Smooth muscle cell (in vitro differentiated cells): ENCODE results near the gene ODC1. TPM values are rescaled to one million over a fixed set of nuclear protein-coding genes. Genes with fewer than 3 reads are reported as not detected.

Experiments used
- DNase-seq: peaks from one replicate; lab custom pipeline; 2025; ENCODE audit not compliant: unreplicated experiment; lab: John Stamatoyannopoulos, UW
- H2AFZ ChIP-seq: fragments of 200-600 bp; sonication (generic); 2 replicates; pipeline ENCODE4 v1.6.0; 2016; ENCODE audit warnings: antibody characterized with exemption, low read depth, mild to moderate bottlenecking
- H3F3A ChIP-seq: fragments of 200-600 bp; sonication (generic); 2 replicates; pipeline ENCODE4 v1.6.0; 2017; ENCODE audit warnings: antibody characterized with exemption, low read depth
- H3K27ac ChIP-seq: fragments of 200-600 bp; sonication (generic); 2 replicates; pipeline ENCODE4 v1.5.1; 2016; ENCODE audit warnings: low read depth, mild to moderate bottlenecking
- H3K27me3 ChIP-seq: fragments of 200-600 bp; sonication (generic); 2 replicates; pipeline ENCODE4 v1.6.1; 2016; ENCODE audit warnings: low read depth, mild to moderate bottlenecking
- H3K36me3 ChIP-seq: fragments of 200-600 bp; sonication (generic); 2 replicates; pipeline ENCODE4 v1.5.1; 2016; ENCODE audit warnings: low read depth
- H3K4me1 ChIP-seq: fragments of 200-600 bp; sonication (generic); 2 replicates; pipeline ENCODE4 v1.5.1; 2016; ENCODE audit warnings: low read depth
- H3K4me2 ChIP-seq: fragments of 200-600 bp; sonication (generic); 2 replicates; pipeline ENCODE4 v1.6.0; 2016; ENCODE audit warnings: mild to moderate bottlenecking
- H3K4me3 ChIP-seq: fragments of 200-600 bp; sonication (generic); 2 replicates; pipeline ENCODE4 v1.5.1; 2016; ENCODE audit warnings: mild to moderate bottlenecking
- H3K79me2 ChIP-seq: fragments of 200-600 bp; sonication (generic); 2 replicates; pipeline ENCODE4 v1.6.0; 2016; ENCODE audit warnings: low read depth, mild to moderate bottlenecking
- H3K9ac ChIP-seq: fragments of 200-600 bp; sonication (generic); 2 replicates; pipeline ENCODE4 v1.6.0; 2016; ENCODE audit warnings: low read depth
- H3K9me3 ChIP-seq: fragments of 200-600 bp; sonication (generic); replicated peaks from 2 replicates; pipeline ENCODE4 v1.5.1; 2016; ENCODE audit warnings: low read depth
- H4K20me1 ChIP-seq: fragments of 200-600 bp; sonication (generic); 2 replicates; pipeline ENCODE4 v1.6.0; 2016; ENCODE audit warnings: low read depth
- CTCF ChIP-seq: fragments of 200-600 bp; sonication (generic); IDR thresholded peaks from 2 replicates; pipeline ENCODE4 v1.5.1; 2017; ENCODE audit warnings: borderline replicate concordance, mild to moderate bottlenecking, antibody characterized with exemption; ENCODE audit not compliant: insufficient read depth, poor library complexity, severe bottlenecking
- WGBS: methylation state at CpG from one replicate; pipeline ENCODE4 v1.1.7; 2016; ENCODE audit warnings: low lambda C conversion rate; 5-methylcytosine and 5-hydroxymethylcytosine counted together
- polyA plus RNA-seq: library from polyadenylated mRNA; unstranded; fragments of >200 nt; fragmentation: Nextera tagmentation; extraction: Ambion mirVana; gene quantifications from 2 replicates; pipeline ENCODE4 v1.2.1, GENCODE V29; 2016
- total RNA-seq: library from RNA; depleted of rRNA; stranded (reverse); fragments of >200 nt; gene quantifications from 2 replicates; pipeline ENCODE4 v1.2.3, GENCODE V29; 2014

The ODC1 gene
- total and polyA plus RNA-seq, 2 experiments from 2014 or later = 22.4 to 34.7 TPM

GRCh38 chr2:10393640-10393982 is 54.5 kb downstream of the ODC1 start:
- no peaks in the 10 kb centered on the region for H3K9me3 ChIP-seq
- no peaks in the 10 kb centered on the region for H3K27me3 ChIP-seq
- no peak for DNase-seq
- no peak overlapping the region for H3K4me3 ChIP-seq
- no peak overlapping the region for H3K27ac ChIP-seq
- TF ChIP-seq CTCF = no peak
- H3K79me2 ChIP-seq = no peaks in the 10 kb centered on the region
- H3K4me2 ChIP-seq = no peak overlapping the region
- H3K36me3 ChIP-seq = no peaks in the 10 kb centered on the region
- no peak overlapping the region for H2AFZ ChIP-seq
- H3F3A ChIP-seq = no peaks in the 10 kb centered on the region
- WGBS = 92% methylated on average over 4 of the region's 4 CpGs
- H4K20me1 ChIP-seq = peaks cover 7% of the 10 kb centered on the region
- H3K9ac ChIP-seq = no peak overlapping the region
- H3K4me1 ChIP-seq = no peaks in the 10 kb centered on the region

GRCh38 chr2:10392951-10393639 is 55.0 kb downstream of the ODC1 start:
- no peak for TF ChIP-seq CTCF
- DNase-seq = no peak
- WGBS = 56% methylated on average over 9 of the region's 9 CpGs

GRCh38 chr2:10392548-10392947 is 55.6 kb downstream of the ODC1 start:
- peaks cover 7% of the 10 kb centered on the region for H4K20me1 ChIP-seq
- no peak overlapping the region for H3K4me2 ChIP-seq
- no peaks in the 10 kb centered on the region for H3K36me3 ChIP-seq
- H3K27me3 ChIP-seq = no peaks in the 10 kb centered on the region
- no peaks in the 10 kb centered on the region for H3K9me3 ChIP-seq
- H3K4me3 ChIP-seq = no peak overlapping the region
- TF ChIP-seq CTCF = no peak
- no peak for DNase-seq
- H2AFZ ChIP-seq = no peak overlapping the region
- no peak overlapping the region for H3K27ac ChIP-seq
- WGBS = 76% methylated on average over 6 of the region's 6 CpGs
- no peak overlapping the region for H3K9ac ChIP-seq
- H3K4me1 ChIP-seq = no peaks in the 10 kb centered on the region
- no peaks in the 10 kb centered on the region for H3K79me2 ChIP-seq
- H3F3A ChIP-seq = no peaks in the 10 kb centered on the region

More at GRCh38 chr2:10392951-10393639, 55.0 kb downstream of the ODC1 start:
- Histone ChIP-seq H3K27me3 (no peaks in the 10 kb centered on the region), H3K4me2 (no peak overlapping the region), H3K9ac (no peak overlapping the region), H3K79me2 (no peaks in the 10 kb centered on the region), H3F3A (no peaks in the 10 kb centered on the region), H3K4me1 (no peaks in the 10 kb centered on the region), H3K9me3 (no peaks in the 10 kb centered on the region), H3K4me3 (no peak overlapping the region), H3K27ac (no peak overlapping the region), H3K36me3 (no peaks in the 10 kb centered on the region), H4K20me1 (peaks cover 7% of the 10 kb centered on the region), H2AFZ (no peak overlapping the region)

- no peaks in the 10 kb centered on the region for H3K27me3 ChIP-seq
- no peaks in the 10 kb centered on the region for H3K36me3 ChIP-seq
- no peak overlapping the region for H3K4me2 ChIP-seq
- H3F3A ChIP-seq = no peaks in the 10 kb centered on the region
- no peak overlapping the region for H3K27ac ChIP-seq
- no peak for DNase-seq
- WGBS = 96% methylated on average over 5 of the region's 5 CpGs
- no peaks in the 10 kb centered on the region for H3K79me2 ChIP-seq
- H3K9me3 ChIP-seq = no peaks in the 10 kb centered on the region
- H3K4me1 ChIP-seq = no peaks in the 10 kb centered on the region
- H4K20me1 ChIP-seq = peaks cover 7% of the 10 kb centered on the region
- TF ChIP-seq CTCF = no peak
- H2AFZ ChIP-seq = no peak overlapping the region
- no peak overlapping the region for H3K9ac ChIP-seq
- H3K4me3 ChIP-seq = no peak overlapping the region
Observed at GRCh38 chr2:10392100-10392499, 56.0 kb downstream of the ODC1 start.
